K562 (cell line): ENCODE data around the gene DCP2. TPM values are rescaled to one million over a fixed set of nuclear protein-coding genes. Genes with fewer than 3 reads are reported as not detected.
A peak's percentile ranks its signal among the peaks of the same experiment; 100 is the strongest.

Source experiments
- ATAC-seq: fragments of 200-7000 bp; cut with Tn5 transposase; 3 replicates; pipeline ENCODE4 v1.9.1; 2020; ENCODE audit warnings: moderate library complexity
- BruUV-seq: library from RNA; stranded (reverse); fragments of 400-500 nt; replicated peaks from 2 replicates; lab custom pipeline; 2021; lab: Mats Ljungman, UMichigan
- CTCF ChIA-PET: fragments of 300-600 bp; formaldehyde crosslinking; extraction: SDS; loops from one replicate; lab custom pipeline; 2021; ENCODE audit warnings: low intra/inter-chr PET ratio; lab: Yijun Ruan, JAX
- POLR2A ChIA-PET: fragments of 300-600, 350-650 bp; sonication (Branson Sonifier 250); formaldehyde crosslinking; extraction: SDS; loops from one replicate; lab custom pipeline; 2021; ENCODE audit warnings: antibody characterized with exemption, inconsistent platforms; lab: Yijun Ruan, JAX
- DNase-seq, 4 experiments: peaks; one replicate each; pipeline versions ENCODE4 v3.0.0 to v3.0.0-alpha.2; 2011 to 2018; ENCODE audit warnings: low spot score in 3 of 4, mixed read lengths in 3 of 4; ENCODE audit errors: extremely low read depth in 1 of 4
- FAIRE-seq: peaks from 2 replicates; lab custom pipeline; 2011; peaks lifted over from hg19 to GRCh38; lab: Jason Lieb, UNC
- H2AFZ ChIP-seq: 2 replicates; pipeline ENCODE4 v1.6.0; 2011; ENCODE audit warnings: low read depth, low read length, control low read depth, inconsistent platforms
- H3K27ac ChIP-seq: fragments of 200-600 bp; 3 replicates; pipeline ENCODE4 v1.8.0; 2011; ENCODE audit warnings: low read depth, mild to moderate bottlenecking, control low read depth, inconsistent platforms, low read length, moderate library complexity, mixed read lengths; ENCODE audit errors: extremely low read depth
- H3K27me3 ChIP-seq, 2 experiments: fragments of 300-600 bp in 1 of 2; 2 replicates in 1 of 2; 3 replicates in 1 of 2; pipeline versions ENCODE4 v1.6.0 to v1.8.0; 2011; ENCODE audit warnings: inconsistent platforms in 2 of 2, low read length in 2 of 2, mild to moderate bottlenecking in 1 of 2, mixed read lengths in 1 of 2, moderate library complexity in 1 of 2; ENCODE audit not compliant: control insufficient read depth in 2 of 2, insufficient read depth in 2 of 2
- H3K36me3 ChIP-seq: fragments of 300-600 bp; 3 replicates; pipeline ENCODE4 v1.8.0; 2011; ENCODE audit warnings: mild to moderate bottlenecking, low read length, inconsistent platforms; ENCODE audit not compliant: control insufficient read depth, insufficient read depth
- H3K4me1 ChIP-seq, 2 experiments: fragments of 200-600 bp in 1 of 2; replicated peaks in 1 of 2; 2 replicates in 1 of 2; 3 replicates in 1 of 2; pipeline versions ENCODE4 v1.5.1 to v1.8.0; 2011; ENCODE audit warnings: inconsistent platforms in 2 of 2, low read length in 2 of 2, mild to moderate bottlenecking in 1 of 2, mixed read lengths in 1 of 2, moderate library complexity in 1 of 2; ENCODE audit not compliant: control insufficient read depth in 2 of 2, insufficient read depth in 2 of 2
- H3K4me2 ChIP-seq: 2 replicates; pipeline ENCODE4 v1.6.1; 2011; ENCODE audit warnings: low read length, control low read depth, inconsistent platforms, mixed read lengths; ENCODE audit not compliant: insufficient read depth
- H3K4me3 ChIP-seq: fragments of 200-600 bp; sonication (generic), shearing (Covaris generic); 2 replicates; pipeline ENCODE4 v1.5.1; 2016; ENCODE audit warnings: control low read depth, inconsistent platforms
- H3K79me2 ChIP-seq: fragments of 200-600 bp; 3 replicates; pipeline ENCODE4 v1.8.0; 2011; ENCODE audit warnings: low read length, inconsistent platforms; ENCODE audit not compliant: control insufficient read depth, insufficient read depth
- H3K9ac ChIP-seq, 2 experiments: 2 replicates each; pipeline versions ENCODE4 v1.6.0 to v1.6.1; 2011; ENCODE audit warnings: low read depth in 2 of 2, low read length in 2 of 2, control low read depth in 1 of 2, inconsistent platforms in 1 of 2, mild to moderate bottlenecking in 1 of 2, mixed read lengths in 1 of 2; ENCODE audit not compliant: insufficient read depth in 1 of 2
- H3K9me1 ChIP-seq: one replicate; pipeline ENCODE4 v1.6.0; 2011; ENCODE audit warnings: inconsistent platforms, mild to moderate bottlenecking, low read length, moderate library complexity; ENCODE audit not compliant: control insufficient read depth, insufficient read depth
- H3K9me3 ChIP-seq: replicated peaks from 2 replicates; pipeline ENCODE4 v1.5.1; 2011; ENCODE audit warnings: low read depth, low read length, inconsistent platforms; ENCODE audit not compliant: control insufficient read depth, insufficient read depth
- H4K20me1 ChIP-seq: replicated peaks from 2 replicates; pipeline ENCODE4 v1.6.1; 2011; ENCODE audit warnings: low read length, inconsistent platforms, mixed read lengths; ENCODE audit not compliant: control insufficient read depth, insufficient read depth
- ARID1B ChIP-seq: fragments of 450-650 bp; IDR thresholded peaks from 2 replicates; pipeline ENCODE4 v1.6.1; 2016; ENCODE audit warnings: antibody characterized with exemption, mild to moderate bottlenecking, inconsistent platforms
- CBFA2T2 ChIP-seq: fragments of 450-650 bp; conservative IDR thresholded peaks from 2 replicates; pipeline ENCODE4 v1.6.1; 2017; ENCODE audit warnings: mild to moderate bottlenecking
- CBFA2T3 ChIP-seq: fragments of 450-650 bp; IDR thresholded peaks from 2 replicates; pipeline ENCODE4 v1.6.1; 2017
- CSDE1 ChIP-seq, 2 experiments: fragments of 450-650 bp; IDR thresholded peaks; 2 replicates each; pipeline ENCODE4 v1.6.1; 2016; ENCODE audit warnings: mild to moderate bottlenecking in 1 of 2
- DPF2 ChIP-seq: fragments of 450-650 bp; IDR thresholded peaks from 2 replicates; pipeline ENCODE4 v1.6.1; 2016
- KDM1A ChIP-seq, 2 experiments: fragments of 450-650 bp; IDR thresholded peaks; 2 replicates each; pipeline ENCODE4 v1.6.1; 2016; ENCODE audit warnings: mild to moderate bottlenecking in 2 of 2
- MAZ ChIP-seq, 2 experiments: fragments of 450-650 bp in 1 of 2; sonication (generic) in 1 of 2; formaldehyde crosslinking; IDR thresholded peaks in 1 of 2; conservative IDR thresholded peaks in 1 of 2; 2 replicates each; pipeline versions ENCODE4 v1.4.0 to v1.5.0; 2020; ENCODE audit warnings: mild to moderate bottlenecking in 1 of 2, missing genetic modification reagents in 1 of 2
- MTF1 ChIP-seq: fragments of 250-450 bp; sonication (Bioruptor Pico); IDR thresholded peaks from 2 replicates; pipeline ENCODE4 v1.9.0; 2021; ENCODE audit warnings: moderate library complexity, mild to moderate bottlenecking, inconsistent platforms, borderline replicate concordance
- NCOR1 ChIP-seq: fragments of 450-650 bp; IDR thresholded peaks from 2 replicates; pipeline ENCODE4 v1.6.1; 2016; ENCODE audit warnings: mild to moderate bottlenecking, moderate library complexity
- SMARCC2 ChIP-seq: fragments of 450-650 bp; IDR thresholded peaks from 2 replicates; pipeline ENCODE4 v1.6.1; 2017; ENCODE audit warnings: antibody characterized with exemption, moderate library complexity, mild to moderate bottlenecking, low read depth
- ZBTB40 ChIP-seq, 2 experiments: fragments of 450-650 bp in 1 of 2; sonication (generic) in 1 of 2; formaldehyde crosslinking in 1 of 2; IDR thresholded peaks; 2 replicates each; pipeline versions ENCODE4 v1.7.1 to v1.9.0; 2016 to 2022; ENCODE audit warnings: inconsistent platforms in 1 of 2, mild to moderate bottlenecking in 1 of 2, missing genetic modification reagents in 1 of 2
- ZKSCAN3 ChIP-seq: fragments of 250-450 bp; sonication (Bioruptor Pico); IDR thresholded peaks from 2 replicates; pipeline ENCODE4 v1.4.0; 2020
- ZNF280A ChIP-seq: fragments of 450-650 bp; IDR thresholded peaks from 2 replicates; pipeline ENCODE4 v1.6.1; 2018; ENCODE audit warnings: mild to moderate bottlenecking, low read depth; ENCODE audit not compliant: partially characterized antibody
- WGBS: fragments of 100-300 bp; shearing (Covaris generic); methylation state at CpG from one replicate; pipeline ENCODE4 v1.1.6; 2016; ENCODE audit warnings: low coverage, mixed read lengths; ENCODE audit not compliant: insufficient coverage; ENCODE audit errors: missing lambda C conversion rate; 5-methylcytosine and 5-hydroxymethylcytosine counted together
- in situ Hi-C: fragments of 300-500 bp; cut with MboI; formaldehyde crosslinking; loops from 4 replicates; pipeline ENCODE4 v1.15.0; 2018; ENCODE audit warnings: inconsistent platforms, mixed read lengths
- intact Hi-C: fragments of 100-400 bp; cut with micrococcal nuclease; formaldehyde crosslinking; loops from 2 replicates; pipeline ENCODE4 v1.14.2; 2022
- polyA plus RNA-seq, 8 experiments: library from polyadenylated mRNA; depleted of rRNA in 4 of 8; stranded (reverse) in 5 of 8; unstranded in 3 of 8; fragments of >200 nt; fragmentation: Nextera tagmentation in 2 of 8; fragmentation: Illumina TruSeq in 1 of 8; extraction: Ambion mirVana in 2 of 8; extraction: Trizol in 1 of 8; gene quantifications; 2 replicates each; pipeline versions ENCODE4 v1.2.1 to v1.2.3, GENCODE V29; 2011 to 2014; ENCODE audit warnings: inconsistent platforms in 1 of 8, missing spikeins in 1 of 8
- total RNA-seq, 7 experiments: library from RNA; depleted of rRNA in 6 of 7; stranded (reverse); fragments of >200 nt in 6 of 7; fragmentation: Illumina TruSeq in 2 of 7; extraction: Trizol in 2 of 7; gene quantifications; 2 replicates each; pipeline versions ENCODE4 v1.2.1 to v1.2.3, GENCODE V29; 2011 to 2021; ENCODE audit warnings: low replicate concordance in 1 of 7

Gene DCP2
- total and polyA plus RNA-seq, 9 of the 15 experiments (the other 6 are each of a cell fraction or from before 2014, with no cell fraction given), result 25.9 to 109 (median 46.7) TPM

- peaks cover 9 to 21% of the 10 kb centered on the region in 2 experiments for H3K4me1 ChIP-seq
- peaks cover 82% of the 10 kb centered on the region for H3K79me2 ChIP-seq
- intact Hi-C loops (loop anchor here (1.0 to 10.0 kb wide), 5 partner anchors 63 to 425 kb away; partner anchors contain the start of gene SRP19), in situ Hi-C loops (no loop called here)
- H4K20me1 ChIP-seq, result peaks cover 4% of the 10 kb centered on the region
- WGBS, result 0% methylated on average over 3 of the region's 3 CpGs
- no peaks in the 10 kb centered on the region for H3K27me3 ChIP-seq
- H3K27ac ChIP-seq, result peak overlapping the region; percentile 86
- H2AFZ ChIP-seq, result no peak overlapping the region
- H3K36me3 ChIP-seq, result peaks cover 39% of the 10 kb centered on the region
- no peaks in the 10 kb centered on the region for H3K9me1 ChIP-seq
- H3K9me3 ChIP-seq, result no peaks in the 10 kb centered on the region
- peak overlapping the region; percentile 75 for H3K4me2 ChIP-seq
- FAIRE-seq (no peak), ATAC-seq (peak; percentile 61), DNase-seq (peak in 2 of 4 experiments; percentile 68 to 77)
- BruUV-seq, result no TSS peak
- ChIA-PET POLR2A (interaction anchor here (0.7 to 1.4 kb wide), 5 partner anchors 8 to 76 kb away, joined by 4 to 6 read pairs (median 6); no protein-coding TSS in a partner anchor), CTCF (no interaction called here)
- H3K4me3 ChIP-seq, result peak overlapping the region; percentile 64
- H3K9ac ChIP-seq, result peak overlapping the region in 1 of 2 experiments; percentile 88; a peak in 2 of 4 replicates
- TF ChIP-seq KDM1A (IDR thresholded peaks at IDR 0.05), result 0 out of 4 replicates have a peak, but pooled peaks of 1 of the 2 experiments have one; percentile 10
- TF ChIP-seq CBFA2T3, result peak; percentile 53
- peak in 1 of 2 experiments; percentile 13; a peak in 1 of 4 replicates for TF ChIP-seq CSDE1 (IDR thresholded peaks at IDR 0.05)
- TF ChIP-seq NCOR1, result peak; percentile 28
- TF ChIP-seq DPF2, result peak; percentile 86
- no peak for TF ChIP-seq MTF1 (CRISPR knock-in tag)
- TF ChIP-seq SMARCC2, result peak; percentile 25; the same call in 1 of the 2 replicates
- no peak for TF ChIP-seq ZBTB40 (IDR thresholded peaks at IDR 0.05)
- TF ChIP-seq ZBTB40 (CRISPR knock-in tag; IDR thresholded peaks at IDR 0.05), result no peak
- TF ChIP-seq ZKSCAN3 (CRISPR knock-in tag), result no peak
- peak; percentile 82 for TF ChIP-seq ARID1B
- no peak for TF ChIP-seq ZNF280A
- no peak for TF ChIP-seq MAZ (CRISPR knock-in tag; conservative IDR thresholded peaks at IDR 0.05 in 1 of 2, IDR thresholded peaks at IDR 0.05 in 1 of 2)
- TF ChIP-seq CBFA2T2, result no peak
Observed at GRCh38 chr5:112979723-112980122, 3.1 kb downstream of the DCP2 start.
